ENCODE data around the gene PCDHGB5.

DNA sequence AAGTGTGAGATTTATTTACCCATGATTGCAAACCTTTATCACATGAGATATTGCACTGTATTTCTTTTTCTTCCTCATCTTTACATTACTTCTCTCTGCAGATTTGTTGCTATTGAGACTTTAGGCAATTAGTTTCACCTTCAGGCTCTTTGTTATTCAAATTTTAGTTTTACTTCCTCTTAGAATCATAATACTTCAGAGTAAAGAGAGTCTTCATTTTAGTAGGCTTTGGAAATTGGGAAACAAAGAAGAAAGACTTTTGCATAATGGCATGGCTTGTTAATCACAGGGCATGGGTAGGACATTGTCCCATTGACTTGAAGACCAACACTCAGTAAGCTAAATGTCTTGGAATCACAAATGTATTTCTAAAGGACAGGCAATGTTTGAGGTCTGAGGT lies 35.0 kb upstream of the PCDHGB5 start:
- TF ChIP-seq CTCF (IDR thresholded peaks at IDR 0.05) (no peak), POLR2A (IDR thresholded peaks at IDR 0.05) (no peak)
